GM21423 (cell line): Measurements from ENCODE around the gene COBL.

Experiments
- ATAC-seq: cut with Tn5 transposase; IDR thresholded peaks from one replicate; pipeline ENCODE4 v1.9.1; 2021; ENCODE audit warnings: mild to moderate bottlenecking, moderate library complexity; ENCODE audit not compliant: unreplicated experiment

COBL gene

GRCh38 chr7:51256209-51256781 is 60.3 kb downstream of the COBL start:
- ATAC-seq: no peak

- no peak for ATAC-seq
These were observed 60.9 kb downstream of the COBL start for GRCh38 chr7:51255536-51256208.

GRCh38 chr7:51255036-51255435 is 61.6 kb downstream of the COBL start:
- no peak for ATAC-seq

- ATAC-seq: no peak
These were observed 63.5 kb downstream of the COBL start for GRCh38 chr7:51253157-51253556.

- no peak for ATAC-seq
These were observed 65.3 kb downstream of the COBL start for GRCh38 chr7:51251290-51251689.

- no peak for ATAC-seq
These were observed 66.1 kb downstream of the COBL start for GRCh38 chr7:51250512-51250911.

GRCh38 chr7:51249991-51250390 is 66.6 kb downstream of the COBL start:
- ATAC-seq: no peak

- no peak for ATAC-seq
These were observed 67.2 kb downstream of the COBL start for GRCh38 chr7:51249187-51249945.

- ATAC-seq: no peak
These were observed 70.1 kb downstream of the COBL start for GRCh38 chr7:51246258-51247245.

GRCh38 chr7:51244885-51245284 is 71.7 kb downstream of the COBL start:
- ATAC-seq: no peak

- no peak for ATAC-seq
These were observed 72.6 kb downstream of the COBL start for GRCh38 chr7:51244053-51244452.

- no peak for ATAC-seq
These were observed 73.0 kb downstream of the COBL start for GRCh38 chr7:51243631-51244030.

- ATAC-seq: no peak
These were observed 73.6 kb downstream of the COBL start for GRCh38 chr7:51242881-51243518.

- no peak for ATAC-seq
These were observed 74.5 kb downstream of the COBL start for GRCh38 chr7:51242007-51242691.

- no peak for ATAC-seq
These were observed 75.7 kb downstream of the COBL start for GRCh38 chr7:51240868-51241267.

GRCh38 chr7:51239691-51240090 is 76.9 kb downstream of the COBL start:
- no peak for ATAC-seq

- no peak for ATAC-seq
These were observed 77.6 kb downstream of the COBL start for GRCh38 chr7:51238981-51239495.

GRCh38 chr7:51237446-51238133 is 79.0 kb downstream of the COBL start:
- no peak for ATAC-seq

- no peak for ATAC-seq
These were observed 80.0 kb downstream of the COBL start for GRCh38 chr7:51236470-51237132.
